ENCODE results near the gene ABCG4.

GRCh38 chr11:119147604-119148333 is 1.1 kb upstream of the ABCG4 start:
- TF ChIP-seq CTCF (IDR thresholded peaks at IDR 0.05) (no peak), EP300 (IDR thresholded peaks at IDR 0.05) (no peak)
